ENCODE results near the gene ATP4A. TPM values are rescaled to one million over a fixed set of nuclear protein-coding genes. Genes with fewer than 3 reads are reported as not detected.

The ATP4A gene
- total and polyA plus RNA-seq, 8 donors, result 0.28 to 10.8 (median 2.5) TPM

- no peak for DNase-seq
- ATAC-seq, result no peak
- no peaks in the 10 kb centered on the region for H3K9me3 ChIP-seq
- H3K27me3 ChIP-seq, result no peaks in the 10 kb centered on the region
- H3K36me3 ChIP-seq, result no peaks in the 10 kb centered on the region
- intact Hi-C loops (cut with DNase I), result loop anchor here in 2 of 3 donors (10.0 kb wide), 2 partner anchors 53 to 183 kb away; no protein-coding TSS in a partner anchor
- no peak for FAIRE-seq
- WGBS, 2 donors, result 97% methylated on average over 11 of the region's 11 CpGs
- no peak for TF ChIP-seq CTCF (IDR thresholded peaks at IDR 0.05)
- H3K27ac ChIP-seq, result no peak overlapping the region
- H3K4me1 ChIP-seq, result peaks cover 0 to 14% (median 4%) of the 10 kb centered on the region in 3 donors
- H3K4me3 ChIP-seq, result no peak overlapping the region
These were observed 21.2 kb downstream of the ATP4A start for GRCh38 chr19:35542209-35542608.

GRCh38 chr19:35540356-35540927 lies 23.0 kb downstream of the ATP4A start:
- 71 to 72% methylated on average over 7 of the region's 7 CpGs for WGBS, 2 donors
- ATAC-seq, result no peak
- Histone ChIP-seq H3K36me3 (no peaks in the 10 kb centered on the region), H3K27me3 (no peaks in the 10 kb centered on the region), H3K4me1 (peaks cover 0 to 5% (median 0%) of the 10 kb centered on the region in 3 donors), H3K4me3 (no peak overlapping the region), H3K9me3 (no peaks in the 10 kb centered on the region), H3K27ac (no peak overlapping the region)
- no peak for DNase-seq
- intact Hi-C loops (cut with DNase I), result loop anchor here in 2 of 3 donors (10.0 kb wide), 2 partner anchors 54 to 184 kb away; no protein-coding TSS in a partner anchor
- FAIRE-seq, result no peak
- no peak for TF ChIP-seq CTCF (IDR thresholded peaks at IDR 0.05)

- Histone ChIP-seq H3K27ac (no peak overlapping the region), H3K4me1 (peaks cover 0 to 5% (median 0%) of the 10 kb centered on the region in 3 donors), H3K4me3 (no peak overlapping the region), H3K36me3 (no peaks in the 10 kb centered on the region), H3K9me3 (no peaks in the 10 kb centered on the region), H3K27me3 (no peaks in the 10 kb centered on the region)
- DNase-seq (peak in 1 of 6 donors; percentile 51), ATAC-seq (no peak), FAIRE-seq (no peak)
- intact Hi-C loops (cut with DNase I), result loop anchor here in 2 of 3 donors (10.0 kb wide), 2 partner anchors 55 to 185 kb away; no protein-coding TSS in a partner anchor
- TF ChIP-seq CTCF (IDR thresholded peaks at IDR 0.05), result no peak
- WGBS, 2 donors, result 76 to 83% methylated on average over 12 of the region's 12 CpGs
These were observed 23.6 kb downstream of the ATP4A start for GRCh38 chr19:35539850-35540249.

- no peak for TF ChIP-seq CTCF (IDR thresholded peaks at IDR 0.05)
- FAIRE-seq (no peak), ATAC-seq (no peak), DNase-seq (no peak)
- H3K4me3 ChIP-seq, result no peak overlapping the region
- no peaks in the 10 kb centered on the region for H3K36me3 ChIP-seq
- intact Hi-C loops (cut with DNase I), result no loop called here
- no peak overlapping the region for H3K27ac ChIP-seq
- H3K27me3 ChIP-seq, result no peaks in the 10 kb centered on the region
- H3K4me1 ChIP-seq, result peaks cover 0 to under 1% (median 0%) of the 10 kb centered on the region in 3 donors
- no peaks in the 10 kb centered on the region for H3K9me3 ChIP-seq
- 81 to 85% methylated on average over 6 of the region's 6 CpGs for WGBS, 2 donors
These were observed 24.1 kb downstream of the ATP4A start for GRCh38 chr19:35539314-35539713.

- no peak for TF ChIP-seq CTCF (IDR thresholded peaks at IDR 0.05)
- Histone ChIP-seq H3K4me1 (no peaks in the 10 kb centered on the region), H3K4me3 (no peak overlapping the region), H3K27ac (no peak overlapping the region), H3K27me3 (peaks cover 0 to 4% (median 0%) of the 10 kb centered on the region in 4 donors), H3K9me3 (no peaks in the 10 kb centered on the region), H3K36me3 (no peaks in the 10 kb centered on the region)
- intact Hi-C loops (cut with DNase I), result no loop called here
- 65 to 74% methylated on average over 10 of the region's 10 CpGs for WGBS, 2 donors
- DNase-seq, result no peak
- ATAC-seq, result no peak
- no peak for FAIRE-seq
These were observed 28.5 kb downstream of the ATP4A start for GRCh38 chr19:35534803-35535480.
